Measurements from ENCODE around the gene IRF7.
"Not testable (repeated sequence)": the region's sequence is repeated elsewhere in the genome, so short reads cannot be mapped to it uniquely, and the experiment has no call there.

IRF7 gene
- 14.8 to 45.1 (median 30.2) reads per million in 3 experiments for total RNA-seq

- DNase-seq: peak; percentile 78
These were observed at the start of gene IRF7 for GRCh38 chr11:615504-616319. TSS of gene IRF7 (minus strand) at chr11:615950. CDS start at chr11:615364, 586 bp downstream.

GRCh38 chr11:665062-665703, 49.4 kb upstream of the IRF7 start:
- no peak for DNase-seq

GRCh38 chr11:662689-663274, 47.0 kb upstream of the IRF7 start:
- no peak for DNase-seq

GRCh38 chr11:660681-661444, 45.1 kb upstream of the IRF7 start:
- no peak for DNase-seq

- no peak for DNase-seq
These were observed 44.5 kb upstream of the IRF7 start for GRCh38 chr11:660281-660680.

GRCh38 chr11:659532-660085, 43.9 kb upstream of the IRF7 start:
- no peak for DNase-seq

GRCh38 chr11:657691-658126, 42.0 kb upstream of the IRF7 start:
- DNase-seq: no peak

- no peak for DNase-seq
These were observed 41.1 kb upstream of the IRF7 start for GRCh38 chr11:656866-657265.

- no peak for DNase-seq
These were observed 40.7 kb upstream of the IRF7 start for GRCh38 chr11:656426-656825.

GRCh38 chr11:655036-655726, 39.4 kb upstream of the IRF7 start:
- no peak for DNase-seq

- not testable (repeated sequence) for DNase-seq
These were observed 38.7 kb upstream of the IRF7 start for GRCh38 chr11:654444-654843.

- no peak for DNase-seq
These were observed 38.1 kb upstream of the IRF7 start for GRCh38 chr11:653837-654236.

GRCh38 chr11:653136-653535, 37.4 kb upstream of the IRF7 start:
- DNase-seq: not testable (repeated sequence)

GRCh38 chr11:650482-650881, 34.7 kb upstream of the IRF7 start:
- DNase-seq: no peak

GRCh38 chr11:647672-648158, 32.0 kb upstream of the IRF7 start:
- not testable (repeated sequence) for DNase-seq

GRCh38 chr11:646214-646613, 30.5 kb upstream of the IRF7 start:
- no peak for DNase-seq

- DNase-seq: no peak
These were observed 29.8 kb upstream of the IRF7 start for GRCh38 chr11:645536-645935.

- no peak for DNase-seq
These were observed 28.3 kb upstream of the IRF7 start for GRCh38 chr11:643849-644738.

- no peak for DNase-seq
These were observed 27.6 kb upstream of the IRF7 start for GRCh38 chr11:643366-643765.

- no peak for DNase-seq
These were observed 26.1 kb upstream of the IRF7 start for GRCh38 chr11:641806-642370.

Measured in central memory CD4-positive, alpha-beta T cell (primary cell).